SK-N-MC (cell line): Measurements from ENCODE around the gene MTF1.

Source experiments
- DNase-seq: peaks from one replicate; pipeline ENCODE4 v3.0.0-alpha.2; 2011; ENCODE audit warnings: low read depth, low spot score
- H3K27ac ChIP-seq: fragments of 200-600 bp; sonication (generic); 2 replicates; pipeline ENCODE4 v1.5.1; 2016; ENCODE audit warnings: mixed run types
- H3K36me3 ChIP-seq: fragments of 200-600 bp; sonication (generic); 2 replicates; pipeline ENCODE4 v1.6.1; 2017; ENCODE audit warnings: antibody characterized with exemption, low read length, mixed read lengths; ENCODE audit not compliant: insufficient read depth
- H3K4me3 ChIP-seq: fragments of 200-600 bp; sonication (generic); 2 replicates; pipeline ENCODE4 v1.5.1; 2016
- H3K9ac ChIP-seq: fragments of 200-600 bp; sonication (generic); 2 replicates; pipeline ENCODE4 v1.8.0; 2017; ENCODE audit warnings: mixed run types, mixed read lengths; ENCODE audit not compliant: insufficient read length
- H3K9me3 ChIP-seq: fragments of 200-600 bp; sonication (generic); 2 replicates; pipeline ENCODE4 v1.6.1; 2017; ENCODE audit warnings: low read depth, mild to moderate bottlenecking, antibody characterized with exemption, low read length, moderate library complexity, mixed read lengths
- EZH2 ChIP-seq: fragments of 200-600 bp; sonication (generic); IDR thresholded peaks from one replicate; pipeline ENCODE4 v1.6.1; 2017; ENCODE audit warnings: antibody characterized with exemption
- FOXP2 ChIP-seq: optimal IDR thresholded peaks from 2 replicates; pipeline ENCODE3; 2011; ENCODE audit warnings: mild to moderate bottlenecking, moderate library complexity; ENCODE audit not compliant: insufficient read depth; ENCODE audit errors: extremely low read length, control extremely low read depth
- POLR2AphosphoS5 ChIP-seq: IDR thresholded peaks from 2 replicates; pipeline ENCODE4 v1.6.1; 2012; ENCODE audit warnings: mild to moderate bottlenecking, low read depth, low read length, borderline replicate concordance

The MTF1 gene

DNA sequence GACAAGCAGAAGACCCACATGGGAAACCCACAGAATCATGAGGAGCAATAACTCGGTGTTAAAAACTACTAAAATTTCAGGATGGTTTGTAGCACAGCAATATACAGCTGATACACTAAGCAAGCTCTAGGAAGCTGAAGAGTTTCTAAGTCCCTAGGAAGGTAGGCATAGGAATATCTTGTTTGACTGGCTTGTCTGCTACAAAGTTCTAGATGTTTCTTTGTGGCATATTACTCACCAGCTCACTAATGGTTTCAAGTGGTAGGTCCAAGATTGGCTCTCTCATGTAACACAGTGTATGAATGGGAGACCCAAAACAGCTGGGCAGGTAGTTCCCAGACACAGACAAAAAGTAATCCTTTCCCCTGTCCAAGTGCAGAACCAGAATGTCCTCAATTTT is 13.3 kb upstream of the MTF1 start:
- Histone ChIP-seq H3K36me3 (no peaks in the 10 kb centered on the region), H3K4me3 (no peak overlapping the region), H3K27ac (no peak overlapping the region), H3K9ac (no peak overlapping the region), H3K9me3 (no peaks in the 10 kb centered on the region)
- no peak for DNase-seq
- TF ChIP-seq EZH2 = no peak
- no peak for TF ChIP-seq POLR2AphosphoS5

DNA sequence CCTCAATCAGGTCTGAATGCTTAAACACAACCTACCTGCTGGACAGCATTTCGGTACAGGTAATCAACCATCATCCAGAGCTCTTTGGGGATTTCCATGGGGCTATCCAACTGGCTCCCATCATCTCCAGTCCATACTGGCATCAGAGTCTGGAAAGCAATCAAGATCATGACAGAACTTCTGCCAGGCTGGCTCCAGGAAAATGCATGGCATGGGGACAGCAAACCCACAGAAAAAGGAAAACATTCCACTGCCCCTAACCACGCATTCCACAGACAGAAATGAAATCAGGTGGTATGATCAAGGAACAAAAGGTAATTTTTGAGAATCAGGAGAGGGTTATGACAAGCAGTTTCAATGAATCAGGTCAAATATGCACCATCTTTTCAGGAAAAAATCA is 9.1 kb upstream of the MTF1 start:
- Histone ChIP-seq H3K9ac (no peak overlapping the region), H3K27ac (no peak overlapping the region), H3K36me3 (no peaks in the 10 kb centered on the region), H3K9me3 (no peaks in the 10 kb centered on the region), H3K4me3 (no peak overlapping the region)
- TF ChIP-seq POLR2AphosphoS5 = no peak
- TF ChIP-seq FOXP2 = no peak
- TF ChIP-seq EZH2 = no peak
- no peak for DNase-seq

GRCh38 chr1:37867784-37868183 is 8.4 kb upstream of the MTF1 start:
- H3K9ac ChIP-seq = no peak overlapping the region
- no peaks in the 10 kb centered on the region for H3K36me3 ChIP-seq
- no peak for DNase-seq
- TF ChIP-seq FOXP2 (no peak), POLR2AphosphoS5 (no peak), EZH2 (no peak)
- no peaks in the 10 kb centered on the region for H3K9me3 ChIP-seq
- H3K4me3 ChIP-seq = no peak overlapping the region
- H3K27ac ChIP-seq = no peak overlapping the region

DNA sequence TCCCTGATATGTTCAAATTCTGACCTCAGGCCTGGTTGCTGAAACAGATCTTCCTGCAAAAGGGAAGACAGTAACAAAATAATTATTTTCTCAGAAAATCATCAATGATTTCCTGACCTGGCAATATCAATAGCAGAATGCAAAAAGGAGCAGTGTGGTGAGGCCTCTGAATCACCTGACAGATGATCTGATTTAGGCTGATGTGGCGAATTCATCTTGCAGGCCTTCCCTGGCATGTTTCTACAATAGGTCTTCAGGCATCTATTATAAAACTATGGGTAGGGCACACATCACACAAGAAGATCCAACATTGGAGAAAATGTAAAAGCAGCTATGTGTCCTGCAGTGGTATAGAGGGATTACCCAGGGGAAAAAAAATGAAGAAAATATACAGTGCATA is 7.1 kb upstream of the MTF1 start:
- no peak for TF ChIP-seq FOXP2
- TF ChIP-seq EZH2 = no peak
- no peak for TF ChIP-seq POLR2AphosphoS5
- Histone ChIP-seq H3K4me3 (no peak overlapping the region), H3K9me3 (no peaks in the 10 kb centered on the region), H3K9ac (no peak overlapping the region), H3K36me3 (no peaks in the 10 kb centered on the region), H3K27ac (no peak overlapping the region)
- no peak for DNase-seq

- Histone ChIP-seq H3K36me3 (no peaks in the 10 kb centered on the region), H3K9me3 (no peaks in the 10 kb centered on the region), H3K27ac (no peak overlapping the region), H3K4me3 (no peak overlapping the region), H3K9ac (no peak overlapping the region)
- TF ChIP-seq FOXP2 = no peak
- DNase-seq = no peak
These were observed 6.1 kb upstream of the MTF1 start for GRCh38 chr1:37865348-37866120.

- H3K27ac ChIP-seq = no peak overlapping the region; the same call in 1 of the 2 replicates
- no peak overlapping the region for H3K9ac ChIP-seq
- no peak for DNase-seq
- H3K36me3 ChIP-seq = peaks cover 2% of the 10 kb centered on the region
- H3K9me3 ChIP-seq = no peaks in the 10 kb centered on the region
- no peak overlapping the region for H3K4me3 ChIP-seq
- TF ChIP-seq EZH2 (no peak), FOXP2 (no peak), POLR2AphosphoS5 (no peak)
These were observed 2.9 kb upstream of the MTF1 start for GRCh38 chr1:37862330-37862729.

DNA sequence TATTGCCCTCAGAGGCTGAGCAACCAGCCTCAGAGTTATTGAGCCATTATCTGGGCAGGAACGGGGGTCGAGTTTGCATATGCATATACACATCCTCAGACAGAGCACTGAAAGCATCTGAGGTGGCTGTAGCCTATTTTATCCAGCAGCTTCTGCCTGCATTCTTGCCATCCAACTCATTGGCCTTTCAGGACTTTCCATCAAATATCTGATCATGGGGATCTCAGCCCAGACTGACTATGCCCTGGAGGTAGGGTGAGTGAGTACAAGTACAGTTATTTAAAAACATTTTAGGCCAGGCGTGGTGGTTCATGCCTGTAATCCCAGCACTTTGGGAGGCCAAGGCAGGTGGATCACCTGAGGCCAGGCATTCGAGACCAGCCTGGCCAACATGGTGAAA is 1.8 kb upstream of the MTF1 start:
- no peak for TF ChIP-seq POLR2AphosphoS5
- TF ChIP-seq EZH2 = no peak
- TF ChIP-seq FOXP2 = no peak
- Histone ChIP-seq H3K9me3 (no peaks in the 10 kb centered on the region), H3K27ac (no peak overlapping the region), H3K4me3 (no peak overlapping the region), H3K9ac (no peak overlapping the region), H3K36me3 (peaks cover 9% of the 10 kb centered on the region)
- no peak for DNase-seq

GRCh38 chr1:37860346-37860666 is 914 bp upstream of the MTF1 start:
- Histone ChIP-seq H3K9me3 (no peaks in the 10 kb centered on the region), H3K36me3 (peaks cover 11% of the 10 kb centered on the region), H3K27ac (peak overlapping the region; percentile 84), H3K9ac (peak overlapping the region; percentile 90), H3K4me3 (peak overlapping the region; percentile 88)
- DNase-seq = no peak
- TF ChIP-seq POLR2AphosphoS5 = no peak
- TF ChIP-seq EZH2 = no peak
- TF ChIP-seq FOXP2 = no peak

DNA sequence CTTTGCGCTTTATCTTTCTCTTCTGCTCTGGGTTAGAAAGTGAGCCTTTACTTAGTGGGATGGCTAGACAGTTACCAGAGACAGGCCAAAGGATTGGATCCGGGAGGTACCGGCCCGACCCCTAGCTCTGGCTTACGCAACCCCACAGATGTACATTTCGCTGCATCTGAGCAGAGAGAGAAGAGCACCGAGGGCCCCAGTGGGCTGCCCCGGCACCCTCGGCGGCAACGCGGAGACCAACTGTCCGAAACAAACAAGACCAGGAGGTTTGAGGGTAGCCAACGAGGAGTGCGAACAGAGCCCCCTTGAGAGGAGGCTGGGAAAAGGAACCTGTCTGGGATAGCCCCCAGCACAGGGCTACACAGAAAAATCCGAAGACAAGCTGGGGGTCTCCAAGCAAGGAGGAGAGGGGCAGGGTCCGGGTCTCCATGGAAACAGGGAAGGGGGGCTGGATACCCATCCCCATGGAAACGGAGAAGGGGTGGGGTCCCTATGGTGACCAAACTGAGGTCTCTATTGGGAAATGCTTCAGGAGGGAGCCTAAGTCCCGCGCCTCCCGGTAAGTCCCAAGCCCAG is 373 bp downstream of the MTF1 start:
- no peak for TF ChIP-seq EZH2
- TF ChIP-seq FOXP2 = no peak
- TF ChIP-seq POLR2AphosphoS5 = no peak
- H3K36me3 ChIP-seq = peaks cover 16% of the 10 kb centered on the region
- DNase-seq = no peak
- H3K9ac ChIP-seq = peak overlapping the region; percentile 79
- H3K4me3 ChIP-seq = peak overlapping the region; percentile 88
- H3K27ac ChIP-seq = no peak overlapping the region
- no peaks in the 10 kb centered on the region for H3K9me3 ChIP-seq
